ENCODE data around the gene TYMP.

- TF ChIP-seq CTCF (conservative IDR thresholded peaks at IDR 0.05; ENCODE audit: low read depth, low read length) (no peak), EZH2 (IDR thresholded peaks at IDR 0.05; ENCODE audit: borderline replicate concordance, low read depth, low read length, poor library complexity, severe bottlenecking) (no peak)
Measured at GRCh38 chr22:50576806-50577696, 47.2 kb upstream of the TYMP start.
